GM20431 (cell line): ENCODE measurements around the gene ELP4.

ENCODE experiments used
- in situ Hi-C: fragments of 300-500 bp; cut with MseI, MboI; formaldehyde crosslinking; loops from one replicate; pipeline ENCODE4 v1.15.0; 2020; ENCODE audit warnings: low sequenced_read_pairs; ENCODE audit not compliant: unreplicated experiment

The ELP4 gene

GRCh38 chr11:31795706-31796498 lies 286.3 kb downstream of the ELP4 start:
- in situ Hi-C loops = no loop called here

DNA sequence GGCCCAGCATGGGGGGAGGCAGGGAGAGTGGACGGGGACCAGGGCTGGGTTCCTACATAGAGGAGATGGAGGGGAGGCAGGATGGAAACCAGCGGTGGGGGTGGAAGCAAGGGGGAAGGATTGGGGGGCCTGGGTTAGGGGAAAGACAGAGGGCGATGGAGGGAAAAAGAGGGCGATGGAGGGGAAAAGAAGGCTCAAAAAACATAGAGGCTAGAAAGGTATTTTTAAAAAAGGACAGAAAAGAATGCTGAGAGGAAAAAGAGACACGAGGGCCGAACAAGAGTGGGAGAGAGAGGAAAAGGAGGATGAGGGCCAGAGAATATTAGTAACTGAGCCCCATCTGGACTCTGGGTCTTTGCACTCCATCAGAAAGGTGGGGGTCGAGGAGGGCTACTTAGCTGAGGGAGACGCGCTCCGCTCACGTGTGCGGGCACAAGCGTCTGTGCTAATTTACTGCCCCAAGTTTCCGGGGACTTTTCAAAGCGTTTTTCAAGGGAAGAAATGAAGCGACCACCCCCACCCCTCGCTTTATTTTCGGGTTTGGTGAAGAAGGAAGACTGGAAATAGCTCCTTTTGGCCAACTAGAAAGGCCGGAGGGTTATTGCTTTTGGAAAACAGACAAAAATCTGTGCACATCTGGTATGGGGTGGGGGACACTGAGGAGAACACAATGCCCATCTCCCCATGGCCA lies 287.1 kb downstream of the ELP4 start:
- in situ Hi-C loops = no loop called here

GRCh38 chr11:31797190-31798056 lies 287.9 kb downstream of the ELP4 start:
- in situ Hi-C loops = no loop called here

DNA sequence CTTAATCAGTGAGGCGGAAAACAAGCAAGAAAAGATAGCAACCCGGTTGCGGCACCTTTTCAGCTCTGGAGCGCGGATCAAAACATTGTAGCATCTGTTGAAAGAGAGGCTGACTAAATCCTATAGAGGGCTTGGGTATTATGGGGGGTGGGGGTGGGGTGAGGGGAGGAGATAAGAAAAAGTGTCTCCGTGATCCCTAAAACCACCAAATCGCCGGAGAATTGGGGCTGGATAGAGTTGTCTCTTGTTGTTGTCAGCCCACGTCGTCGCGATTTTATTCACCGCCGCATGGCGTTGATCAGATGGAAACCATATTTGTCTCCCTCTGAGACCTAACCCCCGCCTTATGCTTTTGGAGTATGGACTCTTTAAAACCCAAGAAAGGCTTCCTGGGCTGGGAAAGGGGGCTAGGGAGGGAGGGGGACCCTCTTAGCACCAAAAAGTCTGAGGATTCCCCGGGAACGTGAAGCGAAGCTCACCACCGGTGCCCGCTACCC lies 288.5 kb downstream of the ELP4 start:
- in situ Hi-C loops = no loop called here

- in situ Hi-C loops = no loop called here
These were observed 289.2 kb downstream of the ELP4 start for GRCh38 chr11:31798554-31799434.

DNA sequence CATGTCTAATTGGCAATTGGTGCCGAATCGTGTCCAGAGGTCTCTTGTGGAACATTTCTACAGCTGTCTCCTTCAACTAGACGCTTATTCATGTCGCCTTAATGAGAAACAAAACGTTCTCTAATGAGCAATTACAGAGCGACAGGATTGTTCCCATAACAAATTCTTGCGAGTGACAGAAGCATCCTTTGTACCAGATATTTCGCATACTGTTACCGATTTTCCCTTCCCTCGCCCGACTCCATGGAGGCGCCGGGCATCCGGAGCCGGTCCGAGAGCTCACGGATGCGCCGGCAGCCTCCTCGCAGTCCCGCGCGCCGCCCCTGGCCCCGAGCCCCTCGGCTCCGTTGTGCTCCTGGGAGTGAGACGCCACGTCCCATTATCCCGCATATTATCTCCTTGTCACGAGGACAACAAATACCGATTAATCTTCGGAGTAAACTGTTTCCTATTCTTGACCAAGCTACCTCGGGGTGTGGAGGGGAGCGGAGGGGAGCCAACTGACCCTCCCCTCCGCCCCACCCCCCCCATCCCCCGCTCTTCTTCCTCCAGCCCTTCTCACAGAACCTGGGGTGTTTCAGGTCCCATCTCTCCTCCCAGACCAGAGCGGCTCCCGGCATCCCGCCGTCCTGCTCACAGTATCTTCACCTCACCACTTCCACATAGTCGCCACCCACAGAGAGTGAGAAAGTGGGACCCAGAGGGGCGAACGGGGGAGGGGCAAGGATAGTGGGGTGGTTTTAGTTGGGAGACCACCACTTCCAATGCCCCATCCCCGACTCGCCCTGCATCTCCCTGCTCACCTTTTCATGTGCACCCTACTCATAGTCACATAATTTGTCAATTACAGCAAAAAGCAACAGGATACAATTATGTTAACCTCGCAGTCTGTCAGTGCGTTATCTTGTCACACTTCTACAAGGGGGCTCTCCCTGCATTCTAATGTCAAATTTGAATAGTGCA lies 290.1 kb downstream of the ELP4 start:
- in situ Hi-C loops = no loop called here

GRCh38 chr11:31800398-31801265 lies 291.1 kb downstream of the ELP4 start:
- in situ Hi-C loops = no loop called here

- in situ Hi-C loops = no loop called here
These were observed 291.7 kb downstream of the ELP4 start for GRCh38 chr11:31801298-31801702.

GRCh38 chr11:31802000-31802551 lies 292.5 kb downstream of the ELP4 start:
- in situ Hi-C loops = no loop called here

DNA sequence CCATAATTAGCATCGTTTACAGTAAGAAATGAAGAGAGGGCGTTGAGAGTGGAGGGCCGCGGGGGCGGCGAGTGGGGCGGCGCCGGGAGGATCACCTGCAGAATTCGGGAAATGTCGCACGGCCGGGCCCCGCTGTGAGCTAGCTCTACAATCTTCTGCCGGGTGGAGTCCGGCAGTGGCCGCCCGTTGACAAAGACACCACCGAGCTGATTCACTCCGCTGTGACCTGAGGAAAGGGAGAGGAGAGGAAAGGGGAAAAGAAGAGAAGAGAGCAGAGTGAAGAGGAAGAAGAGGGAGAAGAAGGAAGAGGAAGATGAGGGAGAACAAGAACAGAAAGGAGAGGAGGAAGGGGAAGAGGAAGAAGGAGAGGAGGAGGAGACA lies 293.0 kb downstream of the ELP4 start:
- in situ Hi-C loops = no loop called here

DNA sequence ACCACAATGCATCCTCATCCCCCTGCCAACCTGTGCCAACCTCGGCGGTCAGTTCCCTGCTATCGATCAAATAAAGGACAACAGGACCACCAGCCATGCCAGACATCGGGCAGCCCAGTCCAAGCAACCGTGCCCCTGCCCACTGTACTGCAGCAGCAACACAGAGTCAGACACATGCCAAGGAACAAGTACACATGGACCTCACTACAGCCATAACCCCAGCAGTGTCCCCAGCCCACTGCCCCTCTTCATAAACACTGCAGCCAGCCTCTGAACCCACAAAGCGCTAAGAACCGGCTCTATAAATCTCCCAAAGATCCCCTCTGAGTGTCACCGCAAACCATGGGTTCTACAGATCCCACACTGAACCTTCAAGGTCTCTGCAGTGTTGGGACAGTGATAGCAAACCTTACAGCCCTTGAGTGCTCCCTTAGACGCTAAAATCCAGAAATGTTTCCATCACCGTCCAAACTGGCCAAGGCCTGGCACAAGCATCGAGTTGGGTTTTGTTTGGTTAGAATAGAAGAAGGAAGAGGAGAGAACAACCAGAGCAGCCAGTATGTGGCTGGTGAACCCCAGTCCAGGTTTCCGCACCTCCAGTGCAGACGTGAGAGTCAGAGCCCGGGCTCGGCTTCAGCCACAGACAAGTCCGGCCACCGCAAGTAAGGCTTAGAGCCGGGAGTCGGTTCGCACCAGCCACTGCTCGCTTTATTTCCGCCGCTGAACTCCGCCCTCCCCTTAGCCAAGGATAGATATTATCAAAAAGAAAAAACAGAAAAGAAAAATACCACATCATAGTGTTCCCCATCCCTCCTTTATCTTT lies 293.6 kb downstream of the ELP4 start:
- in situ Hi-C loops = no loop called here

DNA sequence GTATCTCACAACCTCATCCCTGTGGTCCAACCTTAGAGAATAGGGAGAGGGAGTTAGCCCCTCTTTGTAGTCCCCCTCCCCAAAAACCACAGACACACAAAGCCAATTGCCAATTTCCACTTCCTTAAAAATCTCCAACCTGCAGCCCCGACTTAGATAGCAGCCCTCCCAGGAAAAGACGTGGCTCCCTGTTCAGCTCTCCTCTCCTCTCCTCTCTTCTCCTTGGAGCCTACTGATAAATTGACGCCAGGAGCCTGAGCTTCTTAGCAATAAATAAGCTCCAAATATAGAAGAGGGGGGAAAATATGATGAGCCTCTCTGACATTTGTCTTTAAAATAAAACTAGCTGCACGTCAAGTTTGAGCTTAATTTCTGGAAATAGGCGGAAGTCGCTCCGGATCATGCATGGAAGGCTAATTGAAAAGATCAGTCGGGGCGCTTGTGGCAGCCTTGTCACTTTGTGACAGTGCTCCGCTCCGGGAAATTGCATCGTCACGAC lies 294.3 kb downstream of the ELP4 start:
- in situ Hi-C loops = no loop called here

DNA sequence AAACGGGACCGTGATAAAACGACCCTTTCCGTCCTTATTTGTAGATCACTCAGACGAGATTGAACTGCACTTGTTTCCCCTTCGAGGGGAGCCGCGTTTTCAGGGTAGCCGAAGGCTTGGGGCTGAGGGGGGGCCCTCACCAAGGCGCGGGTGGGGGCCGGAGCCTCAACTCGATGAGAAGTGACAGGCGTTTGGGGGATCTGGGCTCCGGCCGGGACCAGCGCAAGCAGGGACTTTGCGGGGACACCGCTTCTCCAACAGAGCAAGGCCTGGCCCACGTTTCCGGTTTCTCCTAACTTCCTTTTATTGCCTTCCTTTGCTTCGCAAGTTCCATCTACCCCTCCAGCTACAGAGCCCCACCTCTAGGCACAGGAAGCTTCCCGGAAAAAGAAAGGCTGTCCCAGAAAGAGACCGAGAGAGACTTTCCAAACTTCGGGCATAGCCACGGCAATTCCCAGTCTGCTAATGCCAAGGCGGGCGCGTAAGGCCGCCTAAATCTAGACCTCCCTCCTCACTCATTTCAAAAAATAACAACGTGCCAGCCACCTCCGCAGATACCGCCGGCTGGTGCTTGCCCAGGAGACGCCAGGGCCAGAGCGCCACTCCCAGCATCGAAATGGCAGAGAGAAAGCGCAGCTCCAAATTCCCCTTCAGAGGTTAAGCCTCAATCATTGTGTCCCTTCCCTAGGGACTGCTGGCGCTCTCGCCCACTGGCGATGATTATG lies 294.9 kb downstream of the ELP4 start:
- in situ Hi-C loops = no loop called here

DNA sequence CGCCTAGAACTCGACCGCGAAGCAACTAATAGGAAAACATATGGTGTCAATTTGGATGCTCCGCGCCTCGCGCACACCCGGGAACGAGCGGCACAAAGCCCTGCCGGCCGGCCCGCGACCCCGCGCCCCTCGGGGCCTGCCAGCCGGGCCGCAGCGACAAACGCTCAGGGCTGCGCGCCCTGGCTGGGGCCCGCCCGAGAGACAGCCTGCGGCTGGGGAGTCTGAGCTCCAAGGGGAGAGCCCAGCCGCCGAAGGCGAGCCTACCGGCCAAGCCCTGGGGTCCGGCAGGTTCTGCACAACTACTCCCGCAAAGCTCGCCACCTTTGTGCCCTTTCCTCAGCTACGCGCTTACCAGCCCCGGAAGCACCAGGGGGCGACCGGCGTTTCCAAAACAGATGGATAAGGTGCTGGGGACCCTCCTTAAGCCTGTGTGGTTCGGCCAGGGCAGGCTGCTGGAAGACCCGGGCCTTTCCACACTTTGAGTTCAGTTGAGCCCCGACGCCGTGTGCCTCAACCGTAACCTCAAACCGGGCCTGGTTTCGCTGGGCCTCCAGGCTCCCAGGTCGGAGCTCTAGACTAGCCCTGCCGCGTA lies 295.6 kb downstream of the ELP4 start:
- in situ Hi-C loops = no loop called here

- in situ Hi-C loops = no loop called here
These were observed 296.1 kb downstream of the ELP4 start for GRCh38 chr11:31805629-31806185.
